ENCODE results near the gene TBC1D1.
"Not testable (repeated sequence)": the region's sequence is repeated elsewhere in the genome, so short reads cannot be mapped to it uniquely, and the experiment has no call there.

TBC1D1 gene

DNA sequence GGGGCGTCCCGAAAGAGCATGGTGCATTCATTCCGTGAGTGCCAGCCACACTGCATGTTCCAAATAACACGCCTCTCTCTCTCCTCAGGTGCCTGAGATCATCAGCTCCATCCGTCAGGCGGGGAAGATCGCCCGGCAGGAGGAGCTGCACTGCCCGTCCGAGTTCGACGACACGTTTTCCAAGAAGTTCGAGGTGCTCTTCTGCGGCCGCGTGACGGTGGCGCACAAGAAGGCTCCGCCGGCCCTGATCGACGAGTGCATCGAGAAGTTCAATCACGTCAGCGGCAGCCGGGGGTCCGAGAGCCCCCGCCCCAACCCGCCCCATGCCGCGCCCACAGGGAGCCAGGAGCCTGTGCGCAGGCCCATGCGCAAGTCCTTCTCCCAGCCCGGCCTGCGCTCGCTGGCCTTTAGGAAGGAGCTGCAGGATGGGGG is 123.6 kb downstream of the TBC1D1 start:
- no peak for DNase-seq (ENCODE audit: low spot score)

DNA sequence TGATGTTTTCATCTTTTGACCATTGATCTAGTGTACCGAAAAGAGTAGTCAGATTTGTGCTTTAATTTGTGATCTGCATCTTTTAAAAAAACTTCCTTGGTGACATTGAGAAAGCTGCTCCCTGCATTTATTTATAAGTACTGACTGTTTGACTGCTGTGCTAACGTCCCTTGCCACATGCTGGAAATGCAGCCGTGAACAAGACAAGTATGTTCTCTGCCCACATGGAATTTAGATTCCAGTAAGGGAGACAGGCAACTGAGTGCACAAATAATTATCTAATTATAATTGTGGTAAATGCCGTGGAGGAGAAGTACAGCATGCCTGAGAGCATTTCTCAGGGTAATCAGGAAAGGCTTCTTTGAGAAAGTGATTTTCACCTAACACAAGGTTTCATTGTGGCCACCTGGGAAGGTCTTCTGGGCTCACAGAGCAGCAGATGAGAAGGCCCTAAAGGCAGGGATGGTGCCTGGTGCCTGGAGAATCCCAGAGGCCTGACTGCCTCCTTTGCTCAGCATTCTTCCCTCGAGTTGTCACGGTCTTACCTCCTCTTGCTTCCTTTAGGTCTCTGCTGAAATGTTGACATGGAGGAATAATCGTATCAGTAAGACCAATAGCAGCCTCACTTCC is 125.1 kb downstream of the TBC1D1 start:
- peak; percentile 56 for DNase-seq (ENCODE audit: low spot score)

DNA sequence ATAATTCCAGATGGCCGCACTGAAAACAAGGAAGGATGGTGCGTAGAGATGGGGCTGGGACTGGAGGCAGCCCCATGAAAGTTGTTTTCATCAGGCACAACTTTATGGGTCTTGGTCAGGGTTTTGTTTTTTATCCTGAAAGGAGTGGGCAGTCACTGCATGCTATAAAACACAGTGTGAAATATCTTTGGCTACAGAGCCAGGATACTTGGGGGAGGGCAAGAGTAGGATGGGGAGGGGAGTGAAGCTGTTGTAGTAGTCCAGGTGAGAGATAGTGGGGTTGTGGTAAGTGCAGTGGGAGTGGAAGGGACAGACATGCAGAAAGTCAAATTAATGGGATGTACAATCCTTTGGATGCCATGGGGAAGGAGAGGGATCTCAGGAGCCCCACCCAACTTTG is 125.8 kb downstream of the TBC1D1 start:
- DNase-seq (ENCODE audit: low spot score) = no peak

DNA sequence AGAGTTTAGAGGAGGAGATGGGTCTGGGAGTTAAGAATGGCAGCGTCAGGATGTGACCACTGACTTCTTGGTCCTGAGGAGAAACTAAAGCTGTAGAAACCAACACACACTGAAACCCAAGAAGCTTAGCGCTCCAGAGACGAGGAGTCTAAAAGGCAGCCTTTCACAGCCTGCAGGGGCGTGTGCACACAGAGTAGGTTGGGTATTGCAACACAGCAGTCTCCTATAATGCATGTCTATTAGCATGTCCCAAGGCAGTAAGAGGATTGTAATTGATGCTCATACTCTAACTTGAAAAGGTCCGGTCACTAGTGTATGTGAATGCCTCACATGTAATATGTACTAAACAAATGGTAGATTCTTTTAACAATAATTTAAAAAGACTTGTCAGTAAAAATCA is 126.7 kb downstream of the TBC1D1 start:
- no peak for DNase-seq (ENCODE audit: low spot score)

GRCh38 chr4:38020386-38020785 is 129.5 kb downstream of the TBC1D1 start:
- DNase-seq (ENCODE audit: low spot score) = no peak

DNA sequence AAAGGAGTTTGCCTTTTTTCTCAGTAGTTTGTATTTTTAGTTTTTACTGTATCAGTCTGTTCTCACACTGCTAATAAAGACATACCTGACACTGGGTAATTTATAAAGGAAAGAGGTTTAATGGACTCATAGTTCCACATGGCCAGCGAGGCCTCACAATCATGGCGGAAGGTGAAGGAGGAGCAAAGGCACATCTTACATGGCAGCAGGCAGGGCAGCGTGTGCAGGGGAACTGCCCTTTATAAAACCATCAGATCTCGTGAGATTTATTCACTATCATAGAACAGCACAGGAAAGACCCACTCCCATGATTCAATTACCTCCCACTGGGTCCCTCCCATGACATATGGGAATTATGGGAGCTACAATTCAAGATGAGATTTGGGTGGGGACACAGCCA is 130.1 kb downstream of the TBC1D1 start:
- not testable (repeated sequence) for DNase-seq (ENCODE audit: low spot score)

GRCh38 chr4:38021751-38022150 is 130.9 kb downstream of the TBC1D1 start:
- no peak for DNase-seq (ENCODE audit: low spot score)

GRCh38 chr4:38023347-38024205 is 132.7 kb downstream of the TBC1D1 start:
- no peak for DNase-seq (ENCODE audit: low spot score)

- no peak for DNase-seq (ENCODE audit: low spot score)
Measured at GRCh38 chr4:38024206-38024509, 133.3 kb downstream of the TBC1D1 start.

- DNase-seq (ENCODE audit: low spot score) = no peak
Measured at GRCh38 chr4:38025665-38026064, 134.8 kb downstream of the TBC1D1 start.

DNA sequence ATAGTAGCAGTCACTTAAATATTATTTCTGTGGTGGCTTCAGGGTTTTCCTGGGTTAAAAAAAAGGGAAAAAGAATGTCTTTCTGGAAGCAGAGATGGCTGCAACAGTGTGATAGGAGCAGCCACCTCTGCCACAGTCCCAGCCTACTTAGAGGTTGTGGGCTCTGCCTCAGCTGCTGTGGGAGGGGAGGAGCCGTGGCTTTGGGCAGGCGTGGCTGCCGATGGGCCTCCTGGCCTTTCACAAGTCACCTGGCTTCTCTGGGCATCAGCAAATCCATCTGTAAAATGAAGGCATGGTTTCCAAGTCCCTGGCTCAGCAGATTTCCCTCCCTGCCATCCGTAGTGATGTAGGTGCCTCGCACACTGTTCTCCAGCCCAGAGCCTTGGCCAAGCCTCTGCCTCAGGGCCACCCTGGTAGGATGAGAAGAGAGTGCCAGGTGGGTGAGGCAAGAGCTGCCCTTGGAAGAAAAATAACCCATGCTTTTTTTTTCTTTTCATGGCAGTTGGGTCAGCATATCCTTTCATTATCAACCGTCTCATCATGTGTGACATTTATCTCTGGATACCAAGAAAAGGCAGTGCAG is 135.4 kb downstream of the TBC1D1 start:
- no peak for DNase-seq (ENCODE audit: low spot score)

DNA sequence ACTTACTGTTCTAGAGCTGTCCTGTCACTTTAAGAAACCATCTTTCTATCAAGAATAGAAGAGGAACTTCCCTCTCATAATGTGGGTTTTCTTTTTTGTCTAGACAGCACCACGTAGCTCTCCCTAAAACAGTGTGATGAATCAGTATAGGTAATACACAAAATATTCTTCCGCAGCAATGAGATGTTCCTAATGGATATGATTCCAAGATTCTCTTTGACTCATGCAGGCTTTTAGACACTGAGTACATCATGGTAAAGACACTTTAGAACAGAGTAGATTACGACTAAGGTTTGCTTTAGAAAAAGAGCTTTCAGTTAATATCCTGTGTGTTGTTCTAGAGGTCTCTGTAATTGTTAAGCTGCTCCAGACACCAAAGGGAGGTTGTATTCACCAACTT is 139.1 kb downstream of the TBC1D1 start:
- DNase-seq (ENCODE audit: low spot score) = no peak

DNA sequence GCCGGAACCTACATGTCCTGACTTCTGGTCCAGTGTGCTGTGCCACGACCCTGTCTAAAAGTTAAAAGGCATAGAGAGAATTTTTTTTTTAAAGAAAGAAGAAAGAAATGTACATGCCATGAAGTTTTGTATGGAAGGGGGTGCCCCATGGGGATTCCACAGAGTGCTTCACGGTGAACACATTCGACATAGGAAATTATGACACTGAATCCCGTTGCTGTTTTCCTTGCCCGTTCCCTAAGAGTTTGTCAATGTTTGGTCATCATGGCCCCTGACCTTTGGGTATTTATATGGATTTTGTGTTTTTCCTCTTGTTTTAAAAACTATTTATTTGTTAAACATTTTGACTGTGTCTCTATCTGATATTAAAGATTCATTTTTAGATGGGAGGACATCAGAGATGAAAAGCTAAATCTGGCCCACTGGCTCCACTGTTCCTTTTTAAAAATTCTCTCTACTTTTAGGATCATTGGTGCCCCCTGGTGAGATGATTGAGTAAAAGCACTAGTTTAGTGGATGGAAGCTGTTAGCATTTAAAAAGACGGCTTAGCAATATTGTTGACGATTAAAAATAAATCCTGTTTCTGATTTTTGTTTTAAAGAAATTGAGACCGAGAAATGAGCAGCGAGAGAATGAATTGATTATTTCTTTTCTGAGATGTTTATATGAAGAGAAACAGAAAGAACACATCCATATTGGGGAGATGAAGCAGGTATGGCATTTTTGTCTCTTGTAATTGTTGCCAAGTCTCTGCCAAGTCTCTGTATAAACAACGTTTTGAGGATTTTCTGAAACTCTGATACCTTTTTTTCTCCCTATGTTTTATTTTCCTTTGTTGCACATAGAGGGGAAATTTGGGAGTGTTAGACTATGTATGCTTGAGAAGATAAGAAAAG is 144.3 kb downstream of the TBC1D1 start:
- peak; percentile 67 for DNase-seq (ENCODE audit: low spot score)

- DNase-seq (ENCODE audit: low spot score) = no peak
Measured at GRCh38 chr4:38036548-38036947, 145.7 kb downstream of the TBC1D1 start.

DNA sequence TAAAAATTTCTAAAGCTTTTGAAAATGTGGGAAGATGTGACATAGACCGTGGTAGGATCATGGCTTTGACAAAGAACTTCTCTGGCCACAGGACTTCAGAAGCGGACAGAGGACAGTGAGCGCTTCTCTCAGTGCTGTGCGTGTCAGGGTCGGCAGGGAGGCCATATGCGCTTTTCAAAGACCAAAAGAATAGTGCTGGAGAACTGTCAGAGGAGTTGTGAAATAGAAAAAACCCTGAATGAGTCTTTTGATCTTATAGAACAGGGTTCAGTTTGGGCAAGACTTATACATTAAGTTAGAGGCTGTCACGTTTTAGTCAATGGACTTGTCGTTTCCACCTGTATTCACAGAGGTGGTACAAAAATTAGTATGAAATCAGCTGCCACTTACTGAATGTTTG is 146.7 kb downstream of the TBC1D1 start:
- DNase-seq (ENCODE audit: low spot score) = no peak

- DNase-seq (ENCODE audit: low spot score) = no peak
Measured at GRCh38 chr4:38040619-38041018, 149.7 kb downstream of the TBC1D1 start.

DNA sequence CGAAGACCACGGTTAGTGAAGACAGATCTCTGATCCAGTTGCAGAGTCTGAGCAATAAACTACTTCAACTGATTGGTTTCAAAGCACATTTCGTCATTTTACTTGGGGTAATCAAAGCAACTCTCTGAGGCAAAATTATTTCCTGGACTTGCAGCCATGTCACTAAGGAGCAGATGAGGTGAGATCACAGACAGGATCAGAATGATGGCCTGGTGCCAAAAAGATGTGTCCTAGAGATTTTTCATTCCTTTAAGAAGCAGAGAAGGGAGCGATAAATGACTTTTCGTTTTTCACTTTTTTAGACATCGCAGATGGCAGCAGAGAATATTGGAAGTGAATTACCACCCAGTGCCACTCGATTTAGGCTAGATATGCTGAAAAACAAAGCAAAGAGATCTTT is 153.2 kb downstream of the TBC1D1 start:
- DNase-seq (ENCODE audit: low spot score) = no peak

DNA sequence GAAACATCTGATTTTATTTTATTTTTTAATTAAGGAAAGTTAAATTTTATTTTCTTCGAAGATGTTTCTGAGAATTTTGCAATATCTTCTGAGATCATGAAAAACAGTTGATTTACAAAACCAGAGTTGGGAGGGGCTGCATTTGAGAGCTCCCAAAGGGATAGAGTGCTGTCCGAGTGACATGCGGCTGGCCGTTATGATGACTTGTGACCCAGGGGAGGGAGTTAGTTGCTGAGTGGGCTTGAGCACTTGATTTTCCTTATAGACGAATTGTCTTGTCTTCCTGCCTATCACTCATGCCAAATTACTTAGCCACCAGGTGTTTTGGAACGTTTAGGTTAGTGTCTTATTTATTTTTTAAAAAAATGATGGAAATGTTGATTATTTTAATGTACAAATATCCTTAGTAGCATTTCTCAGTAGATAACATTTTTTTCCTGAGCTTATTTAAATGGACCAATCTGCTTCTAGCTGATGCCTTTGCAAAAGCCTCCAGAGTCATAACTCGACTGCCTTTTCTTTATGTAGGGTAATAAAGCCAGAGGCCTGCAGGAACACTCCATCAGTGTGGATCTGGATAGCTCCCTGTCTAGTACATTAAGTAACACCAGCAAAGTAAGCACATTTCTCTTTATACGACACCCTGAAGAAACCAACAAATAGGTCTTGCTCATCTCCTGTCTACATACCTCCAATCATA is 154.6 kb downstream of the TBC1D1 start:
- no peak for DNase-seq (ENCODE audit: low spot score)

- DNase-seq (ENCODE audit: low spot score) = no peak
Measured at GRCh38 chr4:38046727-38047489, 156.0 kb downstream of the TBC1D1 start.

DNA sequence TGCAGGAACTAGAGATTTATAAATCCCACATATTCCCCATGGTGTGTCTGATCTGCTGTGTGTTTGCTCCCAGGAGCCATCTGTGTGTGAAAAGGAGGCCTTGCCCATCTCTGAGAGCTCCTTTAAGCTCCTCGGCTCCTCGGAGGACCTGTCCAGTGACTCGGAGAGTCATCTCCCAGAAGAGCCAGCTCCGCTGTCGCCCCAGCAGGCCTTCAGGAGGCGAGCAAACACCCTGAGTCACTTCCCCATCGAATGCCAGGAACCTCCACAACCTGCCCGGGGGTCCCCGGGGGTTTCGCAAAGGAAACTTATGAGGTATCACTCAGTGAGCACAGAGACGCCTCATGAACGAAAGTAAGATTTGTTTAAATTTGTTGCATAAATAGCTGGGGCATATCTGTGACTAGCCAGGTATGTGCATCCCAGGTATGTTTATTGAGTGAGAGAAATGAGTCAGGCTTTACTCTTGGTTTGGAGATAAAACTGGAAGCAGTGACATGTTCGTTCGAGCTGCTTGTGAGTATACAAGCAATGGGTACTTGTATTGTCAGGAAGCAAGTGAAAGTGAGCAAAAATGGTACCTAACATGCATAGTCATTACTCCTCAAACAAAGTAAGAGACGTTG is 158.8 kb downstream of the TBC1D1 start:
- DNase-seq (ENCODE audit: low spot score) = no peak
